Activated T-cell treated with anti-CD3 and anti-CD28 coated beads for 48 hours (primary cell): ENCODE measurements around the gene TMCO4.

Experiments
- DNase-seq: peaks from one replicate; pipeline ENCODE4 v3.0.0-alpha.2; 2020; ENCODE audit warnings: low read depth

The TMCO4 gene

DNA sequence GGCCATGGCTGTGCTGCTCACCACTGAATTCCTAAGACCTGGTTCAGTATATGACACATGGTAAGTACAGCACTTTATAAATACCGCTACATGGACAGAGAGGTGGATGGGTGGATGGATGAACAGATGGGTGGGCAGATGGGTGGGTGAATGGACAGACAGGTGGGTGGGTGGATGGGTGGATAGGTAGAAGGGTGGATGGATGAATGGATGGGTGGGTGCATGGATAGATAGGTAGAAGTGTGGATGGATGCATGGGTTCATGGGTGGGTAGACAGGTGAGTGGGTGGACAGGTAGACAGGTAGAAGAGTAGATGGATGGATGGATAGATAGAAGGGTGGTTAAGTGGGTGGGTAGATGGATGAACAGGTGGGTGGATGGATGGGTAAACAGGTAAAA lies 54.8 kb downstream of the TMCO4 start:
- DNase-seq = no peak

DNA sequence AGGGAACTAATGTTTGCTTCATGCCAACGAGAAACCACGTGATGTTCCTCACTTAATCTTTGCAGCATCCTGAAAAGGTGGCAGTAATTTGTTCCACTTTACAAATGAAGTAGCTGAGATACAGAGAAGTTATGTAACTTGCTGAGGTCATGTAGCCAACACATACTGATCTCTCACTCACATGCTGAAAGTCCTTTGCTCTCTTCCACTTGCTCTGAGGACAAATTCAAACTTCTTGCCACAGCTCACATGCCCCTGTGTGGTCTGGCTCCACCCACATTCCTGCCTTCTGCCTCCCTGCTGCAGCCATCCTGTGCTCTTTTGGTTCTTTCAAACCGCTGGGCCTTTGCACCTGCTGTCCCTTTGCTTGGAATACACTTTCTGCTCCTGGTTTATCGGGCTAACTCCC lies 55.4 kb downstream of the TMCO4 start:
- no peak for DNase-seq

DNA sequence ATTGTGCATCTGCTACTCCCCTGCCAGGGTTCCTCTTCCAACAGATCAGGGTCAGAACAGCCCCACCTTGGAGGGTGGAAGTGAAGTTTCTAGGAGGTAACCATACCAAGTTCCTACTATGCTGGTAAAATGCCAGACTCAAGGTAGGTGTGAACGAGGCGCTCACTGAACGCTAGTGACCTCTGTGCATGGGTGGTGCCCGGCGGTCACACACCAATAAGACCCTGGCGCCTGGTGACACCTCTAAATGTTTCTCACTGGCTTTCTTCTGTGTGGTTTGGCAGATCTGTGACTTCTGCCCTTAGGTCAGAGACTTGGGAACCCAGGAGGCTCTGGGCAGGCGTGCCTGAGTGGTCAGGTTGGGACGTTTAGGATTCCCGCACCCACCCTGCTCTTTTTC lies 55.9 kb downstream of the TMCO4 start:
- no peak for DNase-seq

DNA sequence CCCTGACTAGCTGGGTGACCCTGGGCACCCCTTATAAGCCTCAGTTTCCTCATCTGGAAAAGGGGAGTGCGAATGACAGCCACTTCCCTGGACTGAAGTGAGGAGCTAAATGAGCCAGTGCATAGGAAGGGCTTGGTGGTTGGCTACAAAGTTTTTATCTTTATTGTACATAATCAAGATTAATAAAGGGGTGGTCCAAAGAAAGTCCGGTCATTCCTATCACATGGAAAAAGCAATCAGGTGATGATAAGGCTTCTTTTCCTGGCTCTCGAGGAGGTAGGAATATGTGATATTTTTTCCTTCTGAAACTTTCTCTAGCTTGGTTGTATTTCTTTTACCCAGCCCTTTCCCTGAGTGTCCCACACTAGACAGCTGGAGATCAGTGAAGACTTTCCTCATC lies 56.5 kb downstream of the TMCO4 start:
- no peak for DNase-seq

DNA sequence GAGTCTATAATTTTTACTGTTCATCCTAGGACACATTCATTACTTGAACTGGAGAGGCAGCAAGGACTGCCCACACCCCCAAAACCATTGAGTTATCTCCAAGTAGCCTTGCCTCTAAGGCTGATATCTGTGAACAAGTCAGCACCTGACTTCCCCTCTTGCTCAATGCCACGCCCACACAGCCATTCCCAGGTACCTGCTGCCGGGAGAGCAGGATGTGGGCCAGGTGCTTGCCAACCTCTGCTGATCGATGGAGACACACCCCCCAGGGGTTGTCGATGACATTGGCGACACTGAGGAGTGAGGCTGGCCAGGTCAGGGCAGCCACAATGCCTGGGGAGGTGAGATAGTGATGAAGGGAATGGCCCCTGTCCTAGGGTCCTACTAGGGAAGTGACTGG lies 60.1 kb downstream of the TMCO4 start:
- no peak for DNase-seq

DNA sequence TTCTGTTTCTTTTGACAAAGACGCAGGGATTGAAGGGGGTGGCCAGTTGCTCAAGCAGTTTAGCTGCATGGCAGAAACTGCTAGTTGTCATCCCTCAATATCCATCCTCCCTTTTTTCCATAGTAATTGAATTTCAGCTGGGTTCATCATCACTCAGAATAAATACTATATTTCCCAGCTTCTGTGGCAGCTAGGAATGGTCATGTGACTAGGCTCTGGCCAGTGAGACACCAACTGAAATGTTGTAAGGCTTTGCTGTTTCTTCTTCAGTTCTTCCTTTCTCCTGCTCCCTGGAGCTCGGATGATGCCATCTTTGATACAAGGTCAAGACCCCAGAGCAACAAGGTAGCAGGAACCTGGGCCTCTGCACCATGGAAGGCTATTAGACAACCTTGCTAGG lies 61.0 kb downstream of the TMCO4 start:
- no peak for DNase-seq

DNA sequence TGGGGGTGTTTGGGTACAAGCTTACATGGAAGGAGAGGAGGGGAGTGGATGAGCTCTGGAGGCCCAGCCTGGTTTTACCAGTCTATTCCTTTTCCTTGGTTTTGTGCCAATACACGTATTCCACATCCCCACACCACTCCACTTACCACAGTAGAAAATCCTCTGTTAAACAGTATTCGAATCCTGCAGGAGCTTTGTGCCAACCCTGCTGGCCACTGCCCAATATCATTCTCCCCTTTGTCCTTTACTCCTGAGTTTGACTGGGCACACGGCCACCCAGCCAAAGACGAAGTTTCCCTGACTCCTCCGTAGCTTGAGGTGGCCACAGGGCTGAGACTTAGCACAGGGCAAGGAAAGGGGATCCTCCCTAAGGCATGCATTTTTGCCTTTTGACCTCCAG lies 61.6 kb downstream of the TMCO4 start:
- no peak for DNase-seq

DNA sequence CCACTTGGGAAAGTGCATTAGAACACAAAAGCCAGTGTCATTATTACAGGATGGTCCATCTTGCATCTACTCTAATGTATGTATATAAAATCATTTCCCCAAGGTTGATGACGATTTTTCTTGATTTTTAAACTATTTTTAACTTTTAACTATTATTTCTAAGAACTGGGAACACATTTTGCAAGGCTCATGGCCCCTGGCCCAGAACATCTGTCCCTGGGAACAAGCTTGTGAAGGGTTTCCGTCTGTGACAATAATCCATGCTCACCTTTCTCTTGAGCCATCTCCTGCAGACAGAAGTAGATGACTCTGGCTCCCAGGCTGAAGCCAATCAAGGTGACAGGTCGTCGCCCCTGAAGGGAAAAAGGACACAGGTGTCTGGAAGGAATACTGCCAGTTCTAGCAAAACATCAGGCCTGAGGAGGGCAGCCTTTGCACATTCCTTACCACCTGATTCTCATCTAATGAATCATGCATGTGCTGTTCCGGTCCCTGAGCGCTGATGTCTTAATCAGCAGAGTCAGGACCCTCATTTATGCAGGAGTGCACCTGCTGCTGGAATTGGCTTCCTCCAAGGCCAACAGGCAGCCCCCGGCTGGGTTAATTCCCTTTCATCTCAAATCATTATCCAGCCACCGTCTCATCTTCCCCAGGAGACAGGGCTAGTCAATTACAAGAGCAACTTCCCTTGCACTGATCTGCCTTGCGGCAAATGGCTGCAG lies 62.5 kb downstream of the TMCO4 start:
- DNase-seq = no peak

DNA sequence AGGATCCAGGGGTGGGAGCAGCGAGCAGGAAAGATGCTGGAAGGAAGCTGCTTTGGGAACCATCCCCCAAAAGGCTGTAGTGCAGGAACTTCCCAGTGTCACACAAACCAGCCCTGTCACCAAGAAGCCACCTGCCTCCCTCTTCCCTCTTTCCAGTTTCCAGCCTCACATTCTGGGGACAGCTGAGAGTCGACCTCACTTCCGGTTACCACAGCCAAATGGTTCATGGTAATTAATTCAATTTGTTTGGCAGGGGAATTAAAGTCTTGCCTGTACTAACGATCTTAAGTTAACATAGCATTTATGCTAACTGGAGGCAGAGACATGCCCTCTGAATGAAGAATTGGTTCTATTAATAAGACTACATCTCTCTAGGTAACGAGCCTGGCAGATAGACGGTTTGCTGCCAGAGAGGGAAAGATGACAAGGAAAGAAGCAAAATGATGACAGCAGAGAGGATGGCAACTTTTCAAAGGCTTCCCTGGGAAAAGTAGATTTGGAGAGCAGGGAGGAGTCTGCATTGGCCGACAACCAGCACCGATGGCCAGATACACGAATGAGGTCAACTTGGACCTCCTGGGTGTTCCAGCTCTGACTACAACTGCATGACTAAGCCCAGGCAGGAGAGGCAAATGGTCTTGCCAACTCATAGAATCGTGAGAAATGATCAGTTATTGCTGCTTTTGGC lies 64.1 kb downstream of the TMCO4 start:
- no peak for DNase-seq

DNA sequence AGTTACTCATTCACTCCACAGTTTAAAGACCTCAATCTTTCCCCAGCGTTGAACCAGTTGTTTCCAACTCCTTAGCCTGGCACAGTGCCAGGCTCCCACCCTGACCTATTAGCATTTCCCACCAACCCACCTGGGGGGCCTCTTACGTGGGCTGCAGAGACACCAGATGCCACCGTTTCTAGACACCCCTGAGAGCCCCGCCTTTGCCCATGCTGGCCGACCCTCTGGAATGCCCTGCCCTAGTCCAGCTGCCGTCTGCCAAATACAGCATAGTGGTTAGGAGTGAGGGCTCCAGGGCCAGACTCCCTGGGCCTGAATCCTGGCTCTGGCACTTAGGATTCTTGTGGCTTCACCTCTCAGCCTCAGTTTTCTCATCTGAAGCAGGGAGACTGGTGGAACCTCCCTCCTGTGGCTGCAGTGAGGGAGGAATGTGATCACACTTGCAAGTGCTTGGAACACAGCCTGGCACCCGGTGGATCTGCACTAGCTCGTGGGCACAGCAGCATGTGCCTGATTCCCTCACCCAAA lies 65.2 kb downstream of the TMCO4 start:
- no peak for DNase-seq

DNA sequence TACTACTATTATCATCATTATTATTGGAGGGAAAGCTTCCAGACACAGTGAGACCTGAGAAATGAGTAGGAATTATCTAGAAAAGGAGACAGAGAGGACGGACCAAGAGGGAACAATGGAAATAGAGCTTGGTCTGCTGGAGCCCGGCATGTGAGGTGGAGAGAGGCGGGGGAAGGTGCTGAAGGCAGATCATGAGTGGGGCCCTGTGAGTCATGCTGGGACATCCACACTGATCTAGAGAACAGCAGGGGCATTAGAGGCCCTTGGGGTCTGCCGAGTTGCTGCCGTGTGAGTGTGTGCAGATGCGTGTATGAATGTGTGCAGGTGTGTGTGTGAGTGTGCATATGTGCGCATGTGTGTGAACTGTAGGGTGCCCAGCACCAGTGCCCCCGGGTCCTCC lies 65.7 kb downstream of the TMCO4 start:
- DNase-seq = no peak

DNA sequence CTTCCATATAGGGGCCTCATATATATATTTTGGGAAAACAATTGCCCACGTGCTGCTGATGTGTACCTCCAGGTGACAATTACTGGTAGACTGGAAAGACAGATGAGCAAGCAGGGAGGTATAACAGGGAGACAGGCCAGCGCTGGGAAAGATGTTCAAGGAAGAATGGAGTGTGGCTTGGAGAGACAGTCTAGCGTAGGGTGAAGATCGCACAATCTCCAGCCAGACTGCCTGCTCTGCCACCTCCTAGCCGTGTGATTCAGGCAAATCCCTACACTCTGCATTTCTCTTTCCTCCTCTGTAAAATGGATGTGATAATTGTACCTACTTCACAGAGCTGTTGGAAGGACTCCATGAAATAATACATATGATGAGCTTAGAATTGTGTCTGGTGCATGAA lies 66.1 kb downstream of the TMCO4 start:
- no peak for DNase-seq

DNA sequence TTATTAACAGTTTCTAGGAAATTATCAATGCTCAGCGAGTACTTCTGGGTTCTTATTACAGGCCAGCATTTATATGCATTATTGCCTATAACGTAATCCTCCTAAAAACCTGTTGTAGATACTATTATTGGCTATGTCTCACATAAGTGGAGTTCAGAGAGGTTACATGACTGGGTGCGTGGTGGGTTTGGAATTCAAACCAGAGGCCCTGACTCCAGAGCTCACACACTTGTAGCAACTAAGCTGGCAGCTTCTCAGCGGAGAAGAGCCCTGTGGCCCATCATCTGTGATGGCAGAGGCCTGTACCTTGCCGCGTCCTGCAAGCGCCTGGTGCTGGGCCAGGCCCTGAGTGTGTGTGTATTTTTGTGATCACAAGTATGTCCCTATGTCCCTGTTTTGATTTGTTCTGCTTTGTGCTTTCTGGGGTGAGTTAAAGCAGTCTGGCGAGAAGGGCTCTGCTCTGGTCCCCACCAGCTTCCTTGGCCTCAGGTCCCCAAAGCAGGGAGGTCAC lies 68.3 kb downstream of the TMCO4 start:
- no peak for DNase-seq

DNA sequence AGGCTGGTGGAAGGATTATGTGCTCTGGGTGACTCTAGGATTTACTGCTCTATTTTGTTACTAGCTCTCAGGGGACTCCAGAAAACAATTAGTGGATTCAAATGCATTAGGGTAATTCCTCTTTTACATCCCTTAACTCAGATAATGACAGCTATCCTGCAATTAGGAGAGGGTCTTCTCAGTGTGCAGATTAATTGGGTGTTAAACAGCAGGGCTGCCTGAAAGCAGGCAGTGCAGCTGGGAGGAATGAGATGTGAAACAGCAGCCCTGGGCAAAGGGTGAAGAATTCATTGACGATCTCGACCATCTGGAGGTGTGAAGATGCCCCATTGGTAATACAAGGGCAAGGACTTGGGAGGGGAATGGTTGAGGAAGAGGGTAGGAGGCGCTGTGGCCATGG lies 68.9 kb downstream of the TMCO4 start:
- no peak for DNase-seq

DNA sequence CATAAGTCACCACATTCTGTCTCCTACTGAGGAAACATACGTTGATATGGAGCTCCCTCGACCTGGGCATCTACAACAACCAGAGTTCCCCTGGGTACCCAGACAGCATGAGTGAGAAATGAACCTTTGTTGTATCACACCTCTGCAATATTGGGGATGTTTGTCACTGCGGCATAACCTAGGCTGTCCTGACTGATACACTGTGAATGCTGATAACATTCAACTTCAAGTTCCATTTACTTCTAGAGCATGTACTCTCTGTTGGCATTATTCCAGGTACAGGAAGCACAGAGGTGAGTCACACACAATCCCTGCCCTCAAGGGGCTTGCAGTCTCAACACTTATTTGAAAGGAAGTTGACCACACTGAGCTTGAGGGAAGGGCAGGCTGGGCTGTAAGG lies 69.5 kb downstream of the TMCO4 start:
- no peak for DNase-seq

DNA sequence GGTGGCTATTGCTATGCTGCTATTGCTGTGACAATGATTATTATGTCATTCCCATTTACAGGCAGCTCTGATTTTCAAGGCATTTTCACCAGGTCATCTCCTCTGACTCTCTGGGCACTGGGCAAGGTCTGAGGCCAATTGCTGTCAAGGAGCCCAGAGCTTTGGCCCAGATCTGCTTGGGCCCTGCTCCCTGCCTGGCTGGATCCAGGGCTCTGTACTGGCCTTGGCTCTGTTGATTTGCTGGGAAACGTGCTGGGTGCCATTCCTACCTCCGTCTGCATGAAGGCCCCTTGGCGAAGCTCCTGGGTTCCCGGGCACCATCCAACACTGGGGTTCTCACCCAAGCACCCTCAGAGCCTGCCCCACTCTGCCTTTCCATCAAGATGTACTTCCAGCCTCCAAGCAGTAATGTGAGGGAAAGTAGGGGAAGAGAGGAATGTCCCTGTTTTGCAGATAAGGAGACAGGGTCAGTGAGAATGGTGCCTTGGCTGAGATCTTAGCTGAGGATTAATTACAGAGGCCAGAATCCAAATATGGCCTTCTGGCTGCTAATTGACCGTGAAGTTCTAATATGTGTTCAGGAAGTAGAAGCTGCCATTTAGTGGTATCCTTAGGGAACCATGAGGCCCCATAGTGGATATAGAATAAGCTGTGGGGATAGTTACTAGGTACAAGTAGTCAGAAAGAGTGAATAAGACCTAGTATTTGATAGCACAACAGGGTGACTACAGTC lies 71.1 kb downstream of the TMCO4 start:
- no peak for DNase-seq

DNA sequence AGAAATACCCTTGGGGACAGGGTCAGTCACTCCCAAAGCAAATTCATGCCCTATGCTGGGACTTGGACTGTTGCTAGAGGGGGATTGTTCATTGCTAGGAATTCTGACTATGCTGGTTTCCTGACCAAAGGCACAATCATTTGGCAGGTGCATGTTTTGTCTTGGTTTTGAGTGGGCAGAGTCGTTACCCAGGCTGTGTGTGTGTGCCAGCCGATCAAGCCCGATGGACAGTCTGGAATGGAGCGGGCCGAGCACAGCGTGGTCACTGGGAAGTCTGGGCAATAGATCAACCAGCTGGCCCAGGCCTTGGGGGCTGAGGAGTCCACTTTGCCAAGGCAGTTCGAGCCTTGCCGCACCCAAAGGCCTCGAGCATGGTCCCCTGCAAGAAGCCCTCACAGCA lies 74.1 kb downstream of the TMCO4 start:
- DNase-seq = no peak

DNA sequence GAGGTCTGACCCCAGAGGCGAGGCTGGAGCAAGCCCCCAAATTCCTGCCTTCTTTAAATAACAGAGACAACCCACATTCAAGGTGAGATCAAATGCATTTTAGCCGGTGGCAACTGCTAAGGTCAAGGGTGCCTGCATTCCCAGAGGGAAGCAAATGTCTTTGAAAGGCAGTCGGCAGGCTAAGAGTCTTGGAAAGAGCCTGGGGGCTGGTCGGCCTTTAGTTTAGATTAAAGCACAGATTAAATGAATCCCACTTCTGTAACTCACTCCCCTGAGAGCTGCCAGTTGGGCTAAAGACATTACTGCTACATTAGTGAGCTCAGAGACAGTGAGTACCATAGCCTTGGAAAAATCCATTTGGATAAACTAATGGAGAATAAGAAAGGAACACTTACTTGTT lies 75.8 kb downstream of the TMCO4 start:
- no peak for DNase-seq

DNA sequence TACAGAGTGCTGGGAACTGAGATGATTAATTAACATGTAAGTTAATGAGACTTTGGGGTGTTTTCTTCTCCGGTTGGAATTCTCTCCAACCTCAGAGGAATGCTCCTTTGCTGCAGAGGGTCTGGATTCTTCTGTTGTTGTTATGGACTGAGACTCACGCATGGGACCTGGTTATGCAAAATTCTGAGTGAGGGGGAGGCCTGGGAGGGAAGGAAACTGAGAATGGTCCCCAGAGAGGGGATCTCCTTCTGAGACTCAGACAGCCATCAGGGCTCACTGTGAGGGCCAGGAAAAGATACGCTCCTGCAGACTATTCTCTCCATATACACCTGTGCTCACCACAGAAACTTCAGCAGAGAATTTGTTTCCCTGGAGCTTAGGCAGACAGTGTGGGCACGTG lies 78.7 kb downstream of the TMCO4 start:
- no peak for DNase-seq

DNA sequence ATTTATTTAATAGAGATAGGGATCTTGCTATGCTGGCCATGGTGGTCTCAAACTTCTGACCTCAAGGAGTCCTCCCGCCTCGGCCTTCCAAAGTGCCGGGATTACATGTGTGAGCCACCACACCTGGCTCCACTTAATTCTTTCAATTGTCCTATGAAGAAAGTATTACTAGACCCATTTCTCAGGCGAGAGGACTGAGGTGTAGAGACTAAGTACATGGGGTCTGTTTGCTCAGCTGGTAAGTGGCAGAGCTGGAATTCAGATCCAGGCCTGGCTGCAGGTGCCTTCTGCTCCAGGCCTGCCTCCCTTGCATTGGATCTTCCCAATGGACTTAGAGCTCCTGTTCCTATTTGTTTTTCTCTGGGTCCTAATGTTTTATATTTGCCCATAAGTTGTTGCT lies 79.5 kb downstream of the TMCO4 start:
- no peak for DNase-seq

DNA sequence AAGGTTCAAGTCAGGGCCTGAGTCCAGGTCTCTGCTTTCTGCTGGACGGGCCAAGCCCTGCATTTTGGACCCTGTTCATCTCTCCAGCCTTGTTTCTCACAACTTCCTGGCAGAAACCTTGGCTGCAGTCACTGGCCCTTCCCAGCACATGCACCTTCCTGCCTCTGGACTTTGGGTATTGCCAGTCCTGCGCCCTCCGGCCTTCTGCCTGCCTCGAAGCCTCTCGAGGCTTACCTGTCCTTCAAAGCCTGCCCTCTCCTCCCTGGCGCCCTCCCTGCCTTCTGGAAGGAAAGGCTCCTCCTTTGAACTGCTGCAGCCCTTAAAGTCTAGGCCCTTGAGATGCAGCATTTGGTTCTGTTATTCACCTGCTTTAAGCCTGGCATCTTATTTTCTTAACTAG lies 82.2 kb downstream of the TMCO4 start:
- DNase-seq = no peak

DNA sequence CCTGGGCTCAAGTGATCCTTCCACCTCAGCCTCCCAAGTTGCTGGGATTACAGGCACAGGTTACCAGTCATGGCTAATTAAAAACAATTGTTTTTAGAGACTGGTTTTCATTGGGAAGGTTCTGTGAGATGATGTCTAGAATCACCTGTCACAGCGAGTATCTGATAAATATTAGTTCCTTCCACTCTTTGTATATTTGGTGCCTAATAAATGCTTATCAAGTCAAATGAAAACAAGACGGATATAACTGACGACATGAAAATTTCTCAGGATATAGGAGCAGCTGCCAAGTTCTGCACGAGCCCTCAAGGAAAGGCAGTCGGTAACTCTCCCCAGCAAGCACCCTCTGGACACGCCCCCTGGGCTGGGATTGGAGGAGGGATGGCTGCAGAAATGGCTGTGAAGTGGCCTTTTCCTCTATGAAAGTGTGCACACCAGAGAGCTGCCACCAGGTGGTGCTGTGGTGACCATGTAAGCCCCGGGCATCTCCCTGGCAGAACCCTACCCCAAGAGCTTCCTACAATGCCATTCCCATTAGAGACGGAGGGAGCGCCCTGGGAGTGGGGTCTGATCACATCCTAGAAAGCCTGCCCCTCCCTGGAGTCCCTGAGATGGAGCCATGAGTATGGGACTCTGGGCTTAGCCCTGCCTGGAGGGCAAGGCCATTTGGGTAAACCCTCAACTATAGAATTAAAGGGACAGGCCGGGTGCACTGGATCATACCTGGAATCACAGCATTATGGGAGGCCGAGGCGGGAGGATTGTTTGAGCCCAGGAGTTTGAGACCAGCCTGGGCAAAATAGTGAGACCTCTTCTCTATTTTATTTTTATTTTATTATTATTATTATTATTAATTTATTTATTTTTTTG lies 84.1 kb downstream of the TMCO4 start:
- DNase-seq = peak; percentile 89
